ENCODE measurements around the gene ZCCHC4. TPM values are rescaled to one million over a fixed set of nuclear protein-coding genes. Genes with fewer than 3 reads are reported as not detected.

ZCCHC4 gene
- total RNA-seq, 1 experiment from 2014 or later, result 18.0 TPM

DNA sequence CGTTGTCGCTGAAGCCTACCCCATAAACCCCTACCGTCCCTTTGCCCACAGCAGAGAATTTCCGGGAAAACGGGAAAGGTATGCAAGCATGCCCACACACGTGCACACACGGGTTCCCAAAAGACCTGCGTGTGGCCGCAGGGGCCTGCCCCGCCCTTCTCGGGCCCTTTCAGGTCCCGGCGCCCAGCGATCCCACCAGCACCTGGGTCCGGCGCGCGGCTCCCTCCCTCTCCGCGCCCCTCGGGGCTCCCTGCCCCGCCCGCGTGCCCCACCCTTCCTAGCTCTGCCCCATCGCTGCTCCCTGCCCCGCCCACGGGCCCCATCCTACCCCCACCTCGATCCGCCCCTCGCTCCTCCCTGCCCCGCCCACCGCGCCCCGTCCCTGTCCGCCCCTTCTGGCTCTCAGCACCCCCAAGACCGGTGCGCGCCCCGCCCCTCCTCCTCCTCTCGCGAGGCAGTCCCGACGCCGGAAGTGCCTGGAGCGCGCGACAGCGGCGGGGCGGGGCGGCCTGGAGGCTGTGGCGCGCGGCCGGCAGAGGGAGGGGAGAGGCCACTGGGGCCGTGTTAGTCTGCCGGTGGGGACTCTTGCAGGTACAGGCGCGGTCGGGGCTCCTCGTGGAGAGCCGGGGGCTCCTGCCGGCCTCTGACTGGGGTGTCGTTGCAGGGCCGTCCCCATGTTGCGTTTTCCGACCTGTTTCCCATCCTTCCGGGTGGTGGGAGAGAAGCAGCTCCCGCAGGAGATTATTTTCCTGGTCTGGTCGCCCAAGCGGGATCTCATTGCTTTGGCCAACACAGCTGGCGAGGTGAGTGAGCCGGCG, 64.4 kb downstream of the ZCCHC4 start, which contains the start of gene ANAPC4:
Gene ANAPC4, plus strand, starts transcription at position 510 of the 818 bp plus-strand sequence. Its CDS starts 165 bp downstream, at position 675.
- Histone ChIP-seq H3K27me3 (replicated peaks; ENCODE audit: insufficient read depth, low read depth, low read length, poor library complexity) (no peaks in the 10 kb centered on the region), H3K27ac (ENCODE audit: low read depth, low read length, poor library complexity, severe bottlenecking) (peak within 1 kb of the TSS; percentile 75), H3K36me3 (ENCODE audit: insufficient read depth, low read length, poor library complexity, severe bottlenecking) (peaks cover 9% of the 10 kb centered on the region), H3K4me1 (ENCODE audit: insufficient read depth, low read length, poor library complexity, severe bottlenecking) (peaks cover 6% of the 10 kb centered on the region), H3K4me3 (ENCODE audit: low read depth, low read length, poor library complexity, severe bottlenecking) (peak within 1 kb of the TSS; percentile 80), H3K9me3 (ENCODE audit: low read depth, low read length, poor library complexity, severe bottlenecking) (no peaks in the 10 kb centered on the region)
- intact Hi-C loops (cut with micrococcal nuclease; ENCODE audit: unreplicated experiment), result no loop called here
- peak; percentile 96 for DNase-seq (ENCODE audit: low spot score)
- POLR2A ChIA-PET (ENCODE audit: low non-redundant PET), result interaction anchor here (0.6 kb wide), 1 partner anchor 13 kb away, joined by 3 read pairs; no protein-coding TSS in a partner anchor
- TF ChIP-seq, protein P1, sequence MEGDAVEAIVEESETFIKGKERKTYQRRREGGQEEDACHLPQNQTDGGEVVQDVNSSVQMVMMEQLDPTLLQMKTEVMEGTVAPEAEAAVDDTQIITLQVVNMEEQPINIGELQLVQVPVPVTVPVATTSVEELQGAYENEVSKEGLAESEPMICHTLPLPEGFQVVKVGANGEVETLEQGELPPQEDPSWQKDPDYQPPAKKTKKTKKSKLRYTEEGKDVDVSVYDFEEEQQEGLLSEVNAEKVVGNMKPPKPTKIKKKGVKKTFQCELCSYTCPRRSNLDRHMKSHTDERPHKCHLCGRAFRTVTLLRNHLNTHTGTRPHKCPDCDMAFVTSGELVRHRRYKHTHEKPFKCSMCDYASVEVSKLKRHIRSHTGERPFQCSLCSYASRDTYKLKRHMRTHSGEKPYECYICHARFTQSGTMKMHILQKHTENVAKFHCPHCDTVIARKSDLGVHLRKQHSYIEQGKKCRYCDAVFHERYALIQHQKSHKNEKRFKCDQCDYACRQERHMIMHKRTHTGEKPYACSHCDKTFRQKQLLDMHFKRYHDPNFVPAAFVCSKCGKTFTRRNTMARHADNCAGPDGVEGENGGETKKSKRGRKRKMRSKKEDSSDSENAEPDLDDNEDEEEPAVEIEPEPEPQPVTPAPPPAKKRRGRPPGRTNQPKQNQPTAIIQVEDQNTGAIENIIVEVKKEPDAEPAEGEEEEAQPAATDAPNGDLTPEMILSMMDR (conservative IDR thresholded peaks at IDR 0.05; ENCODE audit: low read depth, low read length), result no peak
- no peak for TF ChIP-seq EZH2 (IDR thresholded peaks at IDR 0.05; ENCODE audit: borderline replicate concordance, low read depth, low read length, poor library complexity, severe bottlenecking)
- CTCF ChIA-PET, result interaction anchor here (0.6 kb wide), 1 partner anchor 874 kb away, joined by 3 read pairs; no protein-coding TSS in a partner anchor
- no TSS peak for BruUV-seq (replicated peaks)

DNA sequence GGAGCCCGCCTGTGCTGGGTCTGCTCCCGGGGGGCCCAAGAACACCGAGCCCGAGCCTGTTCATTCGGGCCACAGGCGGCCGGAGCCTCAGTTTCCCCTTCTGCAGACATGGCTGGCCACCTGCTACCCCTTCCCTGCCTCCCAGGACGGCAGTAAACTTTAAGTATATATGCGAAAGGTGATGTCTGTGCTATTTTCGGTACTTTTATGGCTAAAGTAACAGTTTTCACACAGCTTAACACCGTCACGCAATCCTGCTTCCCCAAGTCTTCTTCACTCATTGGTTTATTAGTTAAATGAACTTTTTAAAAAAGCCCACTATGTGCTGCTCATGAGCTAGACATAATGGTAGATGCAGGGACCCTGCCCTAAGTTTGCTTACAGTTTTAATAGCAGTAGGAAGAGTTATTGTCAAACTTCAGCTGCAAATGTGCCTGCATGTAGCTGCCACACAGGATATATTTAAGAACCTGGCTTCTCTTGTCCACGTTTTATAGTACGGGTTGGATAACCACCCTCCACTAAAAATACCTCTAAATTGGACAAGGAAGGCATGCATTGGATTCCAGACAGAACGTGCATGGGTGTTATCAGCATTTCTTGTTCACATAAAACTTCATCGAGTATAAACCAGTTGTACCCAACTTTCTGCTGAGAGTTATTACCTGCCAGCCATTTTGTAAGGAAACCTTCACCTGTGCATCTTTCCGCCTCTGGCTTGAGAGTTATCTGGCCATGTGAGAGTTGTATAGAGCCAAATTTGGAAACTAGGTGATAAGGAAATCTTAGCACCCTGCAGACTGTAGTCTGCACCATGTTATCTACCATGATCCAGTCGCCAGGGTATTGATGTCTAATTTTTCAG, 65.2 kb downstream of the ZCCHC4 start:
- POLR2A ChIA-PET (ENCODE audit: low non-redundant PET), result interaction anchor here (0.6 kb wide), 2 partner anchors 12 to 432 kb away, joined by 3 read pairs; no protein-coding TSS in a partner anchor
- H3K27ac ChIP-seq (ENCODE audit: low read depth, low read length, poor library complexity, severe bottlenecking), result peak overlapping the region; percentile 75
- no peaks in the 10 kb centered on the region for H3K27me3 ChIP-seq (replicated peaks; ENCODE audit: insufficient read depth, low read depth, low read length, poor library complexity)
- no peak for TF ChIP-seq EZH2 (IDR thresholded peaks at IDR 0.05; ENCODE audit: borderline replicate concordance, low read depth, low read length, poor library complexity, severe bottlenecking)
- TF ChIP-seq, protein P1 (conservative IDR thresholded peaks at IDR 0.05; ENCODE audit: low read depth, low read length), result no peak
- intact Hi-C loops (cut with micrococcal nuclease; ENCODE audit: unreplicated experiment), result no loop called here
- CTCF ChIA-PET, result interaction anchor here (0.6 kb wide), 1 partner anchor 874 kb away, joined by 3 read pairs; no protein-coding TSS in a partner anchor
- peaks cover 14% of the 10 kb centered on the region for H3K36me3 ChIP-seq (ENCODE audit: insufficient read depth, low read length, poor library complexity, severe bottlenecking)
- peaks cover 6% of the 10 kb centered on the region for H3K4me1 ChIP-seq (ENCODE audit: insufficient read depth, low read length, poor library complexity, severe bottlenecking)
- DNase-seq (ENCODE audit: low spot score), result peak; percentile 15
- H3K9me3 ChIP-seq (ENCODE audit: low read depth, low read length, poor library complexity, severe bottlenecking), result no peaks in the 10 kb centered on the region
- peak overlapping the region; percentile 80 for H3K4me3 ChIP-seq (ENCODE audit: low read depth, low read length, poor library complexity, severe bottlenecking)
- BruUV-seq (replicated peaks), result TSS peak; percentile 58

DNA sequence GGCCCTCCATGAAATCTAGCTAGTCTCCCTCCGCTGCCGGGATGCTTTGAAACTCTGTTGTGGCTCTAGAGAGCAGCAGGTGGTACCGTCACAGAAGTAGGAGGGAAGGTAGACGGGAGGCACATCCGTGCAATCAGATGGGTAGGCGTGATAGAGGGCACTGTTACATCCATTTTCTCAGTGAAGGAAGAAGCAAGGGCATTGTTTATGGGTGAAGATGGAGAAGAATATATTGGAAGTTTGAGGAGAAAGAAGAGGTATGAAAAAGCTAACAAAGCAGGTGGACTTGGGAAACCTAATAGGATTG, 65.8 kb downstream of the ZCCHC4 start:
- no peaks in the 10 kb centered on the region for H3K27me3 ChIP-seq (replicated peaks; ENCODE audit: insufficient read depth, low read depth, low read length, poor library complexity)
- no peak for TF ChIP-seq EZH2 (IDR thresholded peaks at IDR 0.05; ENCODE audit: borderline replicate concordance, low read depth, low read length, poor library complexity, severe bottlenecking)
- TF ChIP-seq, protein P1 (conservative IDR thresholded peaks at IDR 0.05; ENCODE audit: low read depth, low read length), result no peak
- peak overlapping the region; percentile 80 for H3K4me3 ChIP-seq (ENCODE audit: low read depth, low read length, poor library complexity, severe bottlenecking)
- peaks cover 6% of the 10 kb centered on the region for H3K4me1 ChIP-seq (ENCODE audit: insufficient read depth, low read length, poor library complexity, severe bottlenecking)
- H3K27ac ChIP-seq (ENCODE audit: low read depth, low read length, poor library complexity, severe bottlenecking), result no peak overlapping the region
- intact Hi-C loops (cut with micrococcal nuclease; ENCODE audit: unreplicated experiment), result no loop called here
- no peaks in the 10 kb centered on the region for H3K9me3 ChIP-seq (ENCODE audit: low read depth, low read length, poor library complexity, severe bottlenecking)
- peaks cover 18% of the 10 kb centered on the region for H3K36me3 ChIP-seq (ENCODE audit: insufficient read depth, low read length, poor library complexity, severe bottlenecking)
- no peak for DNase-seq (ENCODE audit: low spot score)
- POLR2A ChIA-PET (ENCODE audit: low non-redundant PET), result interaction anchor here (0.6 kb wide), 1 partner anchor 431 kb away, joined by 3 read pairs; no protein-coding TSS in a partner anchor
- BruUV-seq (replicated peaks), result no TSS peak
- CTCF ChIA-PET, result no interaction called here

Data from A673 (cell line).